D721Med (cell line): Measurements from ENCODE around the gene RGS6.

Experiments
- DNase-seq: peaks from one replicate; pipeline ENCODE4 v3.0.0; 2011; ENCODE audit warnings: low spot score; ENCODE audit not compliant: insufficient read length
- FAIRE-seq: peaks from 2 replicates; lab custom pipeline; 2011; peaks lifted over from hg19 to GRCh38; lab: Jason Lieb, UNC
- TF ChIP-seq, protein P1 (sequence below): IDR thresholded peaks from 2 replicates; pipeline ENCODE4 v1.5.1; 2012; ENCODE audit warnings: mild to moderate bottlenecking, control low read depth; ENCODE audit not compliant: insufficient read depth; ENCODE audit errors: missing control alignments

The RGS6 gene

DNA sequence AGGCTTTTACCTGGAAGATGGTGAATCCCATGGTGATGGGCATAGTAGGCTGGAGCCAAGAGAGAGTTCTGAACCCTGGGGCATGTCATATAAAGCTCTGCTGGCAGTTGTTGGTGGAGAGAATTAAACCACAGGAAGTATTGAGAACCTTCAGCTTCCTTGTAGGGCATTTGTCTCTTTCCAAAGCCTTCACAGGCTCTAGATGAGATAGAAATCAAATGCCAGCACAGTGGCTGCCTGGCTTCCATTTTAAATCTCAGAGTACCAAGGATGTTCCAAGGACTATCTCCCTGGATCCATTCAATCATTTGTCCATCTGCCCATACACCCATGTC lies 592.0 kb downstream of the RGS6 start:
- no peak for FAIRE-seq
- TF ChIP-seq, protein P1, sequence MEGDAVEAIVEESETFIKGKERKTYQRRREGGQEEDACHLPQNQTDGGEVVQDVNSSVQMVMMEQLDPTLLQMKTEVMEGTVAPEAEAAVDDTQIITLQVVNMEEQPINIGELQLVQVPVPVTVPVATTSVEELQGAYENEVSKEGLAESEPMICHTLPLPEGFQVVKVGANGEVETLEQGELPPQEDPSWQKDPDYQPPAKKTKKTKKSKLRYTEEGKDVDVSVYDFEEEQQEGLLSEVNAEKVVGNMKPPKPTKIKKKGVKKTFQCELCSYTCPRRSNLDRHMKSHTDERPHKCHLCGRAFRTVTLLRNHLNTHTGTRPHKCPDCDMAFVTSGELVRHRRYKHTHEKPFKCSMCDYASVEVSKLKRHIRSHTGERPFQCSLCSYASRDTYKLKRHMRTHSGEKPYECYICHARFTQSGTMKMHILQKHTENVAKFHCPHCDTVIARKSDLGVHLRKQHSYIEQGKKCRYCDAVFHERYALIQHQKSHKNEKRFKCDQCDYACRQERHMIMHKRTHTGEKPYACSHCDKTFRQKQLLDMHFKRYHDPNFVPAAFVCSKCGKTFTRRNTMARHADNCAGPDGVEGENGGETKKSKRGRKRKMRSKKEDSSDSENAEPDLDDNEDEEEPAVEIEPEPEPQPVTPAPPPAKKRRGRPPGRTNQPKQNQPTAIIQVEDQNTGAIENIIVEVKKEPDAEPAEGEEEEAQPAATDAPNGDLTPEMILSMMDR = no peak
- no peak for DNase-seq

DNA sequence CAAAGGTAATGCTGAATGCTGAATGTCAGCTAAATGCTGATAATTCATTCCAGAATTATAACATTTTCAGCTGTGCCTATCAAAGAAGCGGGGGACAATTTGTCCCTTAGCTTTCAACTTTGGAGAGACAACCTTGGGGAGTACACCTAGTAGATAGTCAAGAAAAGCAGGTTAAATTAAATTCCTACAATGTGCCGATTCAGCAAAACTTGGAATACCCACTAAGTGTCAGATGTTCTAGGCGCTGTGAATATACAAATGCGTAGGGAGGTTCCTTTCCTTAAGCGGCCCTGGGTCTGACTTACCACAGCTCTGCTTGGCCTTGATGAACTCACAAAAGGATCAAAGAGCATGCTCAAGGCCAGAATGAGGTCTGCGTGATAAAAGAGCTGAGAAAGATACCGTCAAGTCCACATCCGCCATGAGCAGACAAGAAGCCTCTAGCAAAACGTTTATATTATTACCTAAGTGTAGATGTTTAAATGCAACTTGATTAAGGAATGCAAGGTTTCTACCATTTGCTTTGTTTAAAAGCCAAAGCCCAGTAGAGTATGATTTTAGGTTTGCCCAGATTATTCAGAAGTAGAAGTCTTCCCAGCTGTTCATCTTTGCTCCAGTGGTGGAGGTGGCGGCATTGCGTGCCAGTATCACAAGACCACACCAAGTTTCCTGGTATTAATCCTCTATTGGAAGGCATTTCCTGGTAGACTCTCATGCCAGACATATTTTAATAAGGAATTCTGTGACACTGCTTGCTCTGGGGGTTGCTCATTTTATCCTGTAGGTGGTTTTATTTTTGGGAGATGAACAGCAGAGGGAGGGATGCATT lies 593.1 kb downstream of the RGS6 start:
- TF ChIP-seq, protein P1 = no peak
- FAIRE-seq (no peak), DNase-seq (no peak)

DNA sequence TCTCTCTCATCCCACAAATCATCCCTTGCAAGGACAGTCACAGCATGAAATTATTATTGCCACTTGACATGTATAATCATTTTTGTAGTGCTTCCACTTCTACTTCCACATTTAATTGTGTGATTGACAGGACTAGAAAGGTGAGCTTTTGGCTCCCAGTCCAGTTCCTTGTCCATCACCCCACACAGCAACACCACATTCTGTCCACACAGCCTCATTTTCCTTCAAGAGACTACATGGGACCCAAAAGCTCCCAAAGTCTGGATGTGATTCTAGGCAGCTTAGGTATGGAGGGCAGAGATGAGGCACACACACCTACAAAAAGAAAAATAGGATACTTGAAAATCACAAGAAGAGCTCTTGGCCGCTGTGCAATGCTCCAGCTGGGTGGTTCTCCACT lies 595.4 kb downstream of the RGS6 start:
- no peak for DNase-seq
- TF ChIP-seq, protein P1 = no peak
- no peak for FAIRE-seq

DNA sequence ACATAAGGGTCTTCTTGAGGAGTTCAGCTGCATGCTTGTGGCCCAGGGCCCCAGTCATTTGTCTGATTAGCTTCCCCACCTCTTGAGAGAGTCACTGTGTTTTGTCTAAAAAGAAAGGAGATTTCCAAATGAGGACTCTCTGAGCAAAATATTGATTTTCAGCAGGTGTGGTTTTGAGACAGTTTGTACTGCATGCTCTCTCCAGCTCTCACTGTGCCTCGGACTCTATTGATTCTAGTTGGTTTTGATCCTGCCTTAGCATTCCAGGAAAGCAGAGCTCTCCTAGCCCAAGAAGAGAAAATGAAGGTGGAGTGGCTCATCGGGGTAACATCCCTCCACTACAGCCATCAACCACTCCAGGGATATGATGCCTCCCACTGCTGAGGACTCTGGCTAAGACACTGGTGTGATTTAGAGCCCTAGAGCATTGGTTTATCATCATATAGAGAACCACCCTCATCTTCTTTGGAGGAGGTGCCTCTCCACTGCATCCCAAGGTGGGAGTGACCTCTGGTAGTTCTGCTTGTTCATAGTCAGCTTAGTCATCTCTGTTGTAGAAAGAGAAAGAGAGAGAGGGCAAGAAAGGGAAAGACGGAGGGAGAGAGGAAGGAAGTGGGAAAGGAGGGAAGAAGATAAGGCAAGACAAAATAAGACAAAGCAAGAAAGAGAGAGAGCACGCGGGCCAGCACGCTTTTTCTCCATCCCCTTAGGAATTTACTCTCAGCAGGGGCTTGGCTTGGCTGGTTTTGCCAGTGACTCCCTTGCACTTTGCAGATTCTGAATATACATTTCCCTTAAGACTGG lies 596.0 kb downstream of the RGS6 start:
- DNase-seq (no peak), FAIRE-seq (no peak)
- TF ChIP-seq, protein P1 = no peak

DNA sequence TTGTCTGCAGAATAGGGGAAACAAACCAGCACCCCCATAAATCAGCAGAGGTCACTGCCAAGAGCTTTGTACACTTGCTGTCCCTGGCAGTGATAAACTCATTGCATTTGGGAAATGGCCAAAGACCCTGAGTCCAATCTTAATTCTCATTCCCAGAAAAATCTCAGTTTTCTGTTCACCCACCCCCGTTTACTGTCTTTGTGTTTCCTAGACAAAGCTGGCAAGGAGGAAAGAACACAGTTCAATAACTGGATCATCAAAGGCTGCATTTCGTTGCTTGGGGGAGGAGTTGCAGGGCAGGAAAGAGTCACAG lies 596.6 kb downstream of the RGS6 start:
- DNase-seq (no peak), FAIRE-seq (no peak)
- TF ChIP-seq, protein P1 = no peak

DNA sequence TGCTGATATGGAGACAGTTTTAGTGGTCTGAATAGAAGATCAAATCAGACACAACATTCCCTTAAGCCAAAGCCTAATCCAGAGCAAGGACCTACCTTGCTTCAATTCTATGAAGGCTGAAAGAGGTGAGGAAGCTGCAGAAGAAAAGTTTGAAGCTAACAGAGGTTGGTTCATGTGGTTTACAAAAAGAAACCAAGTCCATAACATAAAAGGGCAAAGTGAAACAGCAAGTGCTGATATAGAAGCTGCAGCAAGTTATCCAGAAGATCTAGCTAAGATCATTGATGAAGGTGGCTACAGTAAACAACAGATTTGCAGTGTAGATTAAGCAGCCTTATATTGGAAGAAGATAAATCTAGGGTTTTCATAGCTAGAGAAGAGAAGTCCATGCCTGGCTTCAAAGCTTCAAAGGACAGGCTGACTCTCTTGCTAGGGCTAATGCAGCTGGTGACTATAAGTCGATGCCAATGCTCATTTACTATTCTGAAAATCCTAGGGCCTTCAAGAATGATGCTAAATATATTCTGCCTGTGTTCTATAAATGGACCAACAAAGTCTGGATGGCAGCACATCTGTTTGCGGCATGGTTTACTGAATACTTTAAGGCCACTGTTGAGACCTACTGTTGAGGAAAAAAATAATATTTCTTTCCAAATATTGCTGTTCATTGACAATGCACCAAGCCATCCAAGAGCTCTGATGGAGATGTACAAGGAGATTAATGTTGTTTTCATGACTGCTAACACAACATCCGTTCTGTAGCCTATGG lies 600.6 kb downstream of the RGS6 start:
- TF ChIP-seq, protein P1 = no peak
- FAIRE-seq (no peak), DNase-seq (no peak)
